HepG2 (cell line): Measurements from ENCODE around the gene ADAMTS17. TPM values are rescaled to one million over a fixed set of nuclear protein-coding genes. Genes with fewer than 3 reads are reported as not detected.

Experiments used
- ATAC-seq: fragments of 200-7000 bp; cut with Tn5 transposase; 3 replicates; pipeline ENCODE4 v1.9.1; 2020; ENCODE audit warnings: mild to moderate bottlenecking, moderate library complexity
- BruUV-seq: library from RNA; stranded (reverse); fragments of 400-500 nt; replicated peaks from 2 replicates; lab custom pipeline; 2021; lab: Mats Ljungman, UMichigan
- CTCF ChIA-PET: fragments of 300-600 bp; formaldehyde crosslinking; extraction: SDS; loops from one replicate; lab custom pipeline; 2021; ENCODE audit warnings: low total read pairs, inconsistent platforms, low intra/inter-chr PET ratio; lab: Yijun Ruan, JAX
- POLR2A ChIA-PET: fragments of 350-600 bp; sonication (Branson Sonifier 250); formaldehyde crosslinking; loops from one replicate; lab custom pipeline; 2020; ENCODE audit warnings: antibody characterized with exemption, inconsistent platforms; lab: Yijun Ruan, JAX
- DNase-seq: peaks from one replicate; pipeline ENCODE4 v3.0.0-alpha.2; 2015; ENCODE audit warnings: low spot score
- FAIRE-seq: peaks from 3 replicates; lab custom pipeline; 2011; peaks lifted over from hg19 to GRCh38; lab: Jason Lieb, UNC
- H2AFZ ChIP-seq: one replicate; pipeline ENCODE4 v1.6.1; 2011; ENCODE audit warnings: low read length, inconsistent platforms
- H3K27ac ChIP-seq: fragments of 300-600 bp; 3 replicates; pipeline ENCODE4 v1.8.0; 2011; ENCODE audit warnings: mixed run types, mild to moderate bottlenecking, mixed read lengths, low read length, inconsistent platforms; ENCODE audit not compliant: insufficient read depth; ENCODE audit errors: extremely low read length
- H3K27me3 ChIP-seq, 2 experiments: fragments of 200-600 bp in 1 of 2; 2 replicates in 1 of 2; 3 replicates in 1 of 2; pipeline versions ENCODE4 v1.6.0 to v1.8.0; 2011; ENCODE audit warnings: low read length in 2 of 2, mild to moderate bottlenecking in 2 of 2, moderate library complexity in 2 of 2, inconsistent platforms in 1 of 2; ENCODE audit not compliant: insufficient read depth in 2 of 2, control insufficient read depth in 1 of 2
- H3K36me3 ChIP-seq, 2 experiments: fragments of 200-600 bp in 1 of 2; replicated peaks in 1 of 2; 2 replicates in 1 of 2; 3 replicates in 1 of 2; pipeline versions ENCODE4 v1.5.1 to v1.8.0; 2011; ENCODE audit warnings: low read length in 2 of 2, inconsistent platforms in 1 of 2; ENCODE audit not compliant: insufficient read depth in 2 of 2, control insufficient read depth in 1 of 2
- H3K4me1 ChIP-seq: 2 replicates; pipeline ENCODE4 v1.5.1; 2012; ENCODE audit warnings: low read length, inconsistent platforms; ENCODE audit not compliant: insufficient read depth
- H3K4me2 ChIP-seq: 2 replicates; pipeline ENCODE4 v1.6.0; 2011; ENCODE audit warnings: low read depth, low read length, inconsistent platforms
- H3K4me3 ChIP-seq, 3 experiments: fragments of 200-600 bp in 1 of 3; sonication (generic), shearing (Covaris generic) in 1 of 3; replicated peaks in 1 of 3; 2 replicates each; pipeline ENCODE4 v1.5.1; 2011 to 2016; ENCODE audit warnings: low read length in 3 of 3, inconsistent platforms in 2 of 3, low read depth in 2 of 3, mild to moderate bottlenecking in 2 of 3, control low read depth in 1 of 3, mixed read lengths in 1 of 3; ENCODE audit not compliant: insufficient read depth in 1 of 3
- H3K79me2 ChIP-seq: one replicate; pipeline ENCODE4 v1.6.1; 2011; ENCODE audit warnings: low read length, inconsistent platforms; ENCODE audit not compliant: insufficient read depth
- H3K9ac ChIP-seq: 2 replicates; pipeline ENCODE4 v1.6.0; 2011; ENCODE audit warnings: mild to moderate bottlenecking, low read depth, low read length, inconsistent platforms; ENCODE audit not compliant: insufficient read depth
- H3K9me3 ChIP-seq: 2 replicates; pipeline ENCODE4 v1.5.1; 2012; ENCODE audit warnings: mild to moderate bottlenecking, low read length
- H4K20me1 ChIP-seq: 2 replicates; pipeline ENCODE4 v1.6.0; 2011; ENCODE audit warnings: inconsistent platforms, mild to moderate bottlenecking, low read length, moderate library complexity; ENCODE audit not compliant: insufficient read depth
- ZNF205 ChIP-seq: IDR thresholded peaks from 2 replicates; pipeline ENCODE4 v1.6.1; 2018; ENCODE audit warnings: missing biosample characterization, missing genetic modification reagents
- ZNF484 ChIP-seq: sonication (generic); formaldehyde crosslinking; IDR thresholded peaks from 2 replicates; pipeline ENCODE4 v1.5.1; 2020; ENCODE audit warnings: mild to moderate bottlenecking, low read depth, missing genetic modification reagents, borderline replicate concordance
- ZNF772 ChIP-seq: sonication (generic); formaldehyde crosslinking; IDR thresholded peaks from 2 replicates; pipeline ENCODE4 v1.5.0; 2020; ENCODE audit warnings: mild to moderate bottlenecking, missing genetic modification reagents
- WGBS: methylation state at CpG from one replicate; pipeline ENCODE4 v1.1.6; 2017; ENCODE audit warnings: low lambda C conversion rate; 5-methylcytosine and 5-hydroxymethylcytosine counted together
- in situ Hi-C: cut with HindIII; loops from 2 replicates; pipeline ENCODE4 v1.10.0; 2017; ENCODE audit warnings: low pct_unique_long_range_greater_than_20kb; ENCODE audit not compliant: extremely low pct_ligation_motif_present
- intact Hi-C: fragments of 100-400 bp; cut with micrococcal nuclease; formaldehyde crosslinking; loops from one replicate; pipeline ENCODE4 v1.10.0; 2022; ENCODE audit not compliant: unreplicated experiment
- polyA plus RNA-seq, 8 experiments: library from polyadenylated mRNA; depleted of rRNA in 3 of 8; stranded (reverse) in 7 of 8; unstranded in 1 of 8; fragments of >200 nt; fragmentation: Illumina TruSeq in 4 of 8; extraction: Trizol in 4 of 8; gene quantifications; 2 replicates each; pipeline versions ENCODE4 v1.2.1 to v1.2.3, GENCODE V29; 2011 to 2016; ENCODE audit warnings: low read depth in 4 of 8, missing spikeins in 1 of 8, mixed read lengths in 1 of 8; ENCODE audit not compliant: insufficient read depth in 1 of 8
- total RNA-seq, 5 experiments: library from RNA; depleted of rRNA; stranded (reverse); fragments of >200 nt; fragmentation: Illumina TruSeq; extraction: Trizol; gene quantifications; 2 replicates each; pipeline ENCODE4 v1.2.3, GENCODE V29; 2016; ENCODE audit warnings: low read depth in 1 of 5
- TF ChIP-seq, protein P1 (sequence below): fragments of 450-650 bp; IDR thresholded peaks from 2 replicates; pipeline ENCODE4 v1.6.1; 2016

The ADAMTS17 gene
- total and polyA plus RNA-seq, 2 of the 13 experiments (the other 11 are each of a cell fraction or from before 2014, with no cell fraction given): 0.02 to 0.04 TPM

DNA sequence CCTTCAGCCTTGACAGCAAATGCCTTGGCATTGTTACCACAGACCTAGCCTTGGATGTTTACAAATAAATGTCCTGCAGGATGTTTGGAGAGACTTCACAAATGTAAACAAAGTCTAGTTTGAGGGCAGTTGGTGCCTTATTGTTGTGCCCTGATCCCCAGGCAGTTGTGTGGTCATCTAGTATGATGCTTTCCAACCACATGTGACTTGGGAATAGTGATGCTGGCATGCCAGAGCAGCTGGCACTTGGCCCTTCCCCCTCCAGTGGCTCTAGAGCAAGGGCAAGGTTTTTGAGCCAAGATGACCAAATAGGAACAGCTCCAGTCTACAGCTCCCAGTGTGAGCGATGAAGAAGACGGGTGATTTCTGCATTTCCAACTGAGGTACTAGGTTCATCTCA lies 258.2 kb downstream of the ADAMTS17 start:
- Histone ChIP-seq H3K79me2 (no peaks in the 10 kb centered on the region), H4K20me1 (no peaks in the 10 kb centered on the region), H3K27ac (no peak overlapping the region), H3K36me3 (no peaks in the 10 kb centered on the region), H3K27me3 (no peaks in the 10 kb centered on the region), H3K4me3 (no peak overlapping the region), H3K9ac (no peak overlapping the region), H2AFZ (no peak overlapping the region), H3K9me3 (no peaks in the 10 kb centered on the region), H3K4me2 (no peak overlapping the region), H3K4me1 (no peaks in the 10 kb centered on the region)
- ChIA-PET POLR2A (no interaction called here), CTCF (no interaction called here)
- DNase-seq (no peak), FAIRE-seq (no peak), ATAC-seq (no peak)
- BruUV-seq: no TSS peak
- 100% methylated on average over 2 of the region's 2 CpGs for WGBS
- TF ChIP-seq ZNF772 (CRISPR knock-in tag): no peak
- no peak for TF ChIP-seq ZNF484
- in situ Hi-C loops: no loop called here
- intact Hi-C loops: no loop called here

DNA sequence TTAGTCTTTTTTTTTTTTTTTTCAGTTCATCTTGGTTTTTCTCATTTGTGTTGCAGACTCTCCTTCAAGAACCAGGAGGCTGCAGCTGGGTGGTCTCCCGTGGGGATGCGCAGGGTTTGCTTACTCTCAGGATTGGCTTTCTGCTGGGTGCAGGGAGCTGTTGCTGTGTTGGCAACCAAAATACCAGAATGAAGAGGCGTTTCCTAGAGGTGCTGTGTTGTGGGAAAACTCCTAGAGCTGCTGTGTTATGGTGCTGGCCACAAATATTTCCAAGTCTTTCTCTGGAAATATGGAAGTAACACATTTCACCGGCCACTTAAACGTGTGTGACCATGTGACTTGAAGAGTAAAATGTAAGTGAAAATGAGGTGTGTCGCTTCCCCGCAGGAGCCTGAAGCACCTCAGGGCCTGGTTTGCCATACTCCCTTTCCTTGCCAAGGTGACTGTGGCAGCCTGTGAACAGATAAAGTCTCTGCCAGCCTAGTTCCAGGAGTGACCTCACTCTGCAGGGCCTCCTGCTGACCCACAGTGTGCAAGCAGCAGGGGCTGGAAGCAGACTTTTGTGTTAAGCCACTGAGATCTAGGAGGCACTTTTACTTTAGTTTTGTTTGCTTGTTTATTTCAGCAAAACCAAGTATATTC lies 258.9 kb downstream of the ADAMTS17 start:
- Histone ChIP-seq H2AFZ (no peak overlapping the region), H3K4me2 (no peak overlapping the region), H3K4me3 (no peak overlapping the region), H3K36me3 (no peaks in the 10 kb centered on the region), H3K27me3 (no peaks in the 10 kb centered on the region), H4K20me1 (no peaks in the 10 kb centered on the region), H3K79me2 (no peaks in the 10 kb centered on the region), H3K9ac (no peak overlapping the region), H3K27ac (no peak overlapping the region), H3K4me1 (no peaks in the 10 kb centered on the region), H3K9me3 (no peaks in the 10 kb centered on the region)
- no TSS peak for BruUV-seq
- POLR2A ChIA-PET: no interaction called here
- TF ChIP-seq ZNF205: no peak
- TF ChIP-seq, protein P1, sequence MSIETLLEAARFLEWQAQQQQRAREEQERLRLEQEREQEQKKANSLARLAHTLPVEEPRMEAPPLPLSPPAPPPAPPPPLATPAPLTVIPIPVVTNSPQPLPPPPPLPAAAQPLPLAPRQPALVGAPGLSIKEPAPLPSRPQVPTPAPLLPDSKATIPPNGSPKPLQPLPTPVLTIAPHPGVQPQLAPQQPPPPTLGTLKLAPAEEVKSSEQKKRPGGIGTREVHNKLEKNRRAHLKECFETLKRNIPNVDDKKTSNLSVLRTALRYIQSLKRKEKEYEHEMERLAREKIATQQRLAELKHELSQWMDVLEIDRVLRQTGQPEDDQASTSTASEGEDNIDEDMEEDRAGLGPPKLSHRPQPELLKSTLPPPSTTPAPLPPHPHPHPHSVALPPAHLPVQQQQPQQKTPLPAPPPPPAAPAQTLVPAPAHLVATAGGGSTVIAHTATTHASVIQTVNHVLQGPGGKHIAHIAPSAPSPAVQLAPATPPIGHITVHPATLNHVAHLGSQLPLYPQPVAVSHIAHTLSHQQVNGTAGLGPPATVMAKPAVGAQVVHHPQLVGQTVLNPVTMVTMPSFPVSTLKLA: peak; percentile 13; the same call in 1 of the 2 replicates
- intact Hi-C loops: no loop called here
- WGBS: 57% methylated on average over 7 of the region's 7 CpGs
- ATAC-seq: no peak
- CTCF ChIA-PET: no interaction called here
- no peak for DNase-seq
- no peak for FAIRE-seq
- in situ Hi-C loops: no loop called here
